ENCODE measurements around the gene GPAM.
"Not testable (repeated sequence)": the region's sequence is repeated elsewhere in the genome, so short reads cannot be mapped to it uniquely, and the experiment has no call there.

Gene GPAM

DNA sequence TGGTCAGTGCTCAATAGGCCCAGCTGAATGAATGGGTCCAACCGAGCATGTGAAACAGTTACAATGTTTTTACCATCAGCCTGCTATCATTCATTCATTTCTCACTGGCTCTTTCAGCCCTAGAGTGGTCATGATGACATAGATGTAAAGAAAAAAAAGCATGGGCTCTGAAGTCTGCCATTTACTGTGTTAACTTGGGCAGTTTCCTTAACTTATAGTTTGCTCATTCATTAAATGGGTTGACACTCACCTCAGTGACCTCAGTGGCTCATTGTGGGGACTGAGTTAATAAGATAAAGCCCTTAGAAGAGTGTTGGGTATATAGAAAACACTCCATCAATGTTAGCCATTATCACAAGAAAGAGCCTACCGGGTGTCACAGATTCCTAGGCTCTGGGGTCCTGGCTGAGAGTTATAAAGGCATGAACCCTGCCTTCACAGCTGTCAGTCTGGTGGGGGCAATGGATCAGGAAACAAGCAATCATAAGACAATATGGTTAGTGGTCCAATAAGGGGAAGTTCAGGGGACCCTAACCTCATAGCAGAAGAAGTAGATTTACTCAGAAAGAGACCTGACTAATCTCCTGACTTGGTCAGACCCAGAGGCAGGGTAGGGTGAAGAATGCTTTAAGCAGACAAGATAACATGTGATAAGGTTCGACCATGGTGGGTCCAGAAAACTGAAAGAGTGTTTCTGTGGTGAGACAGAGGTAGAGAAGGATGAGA is 29.7 kb upstream of the GPAM start:
- Histone ChIP-seq H3K4me1 (ENCODE audit: control insufficient read depth, low read depth, low read length) (no peaks in the 10 kb centered on the region), H3K27me3 (ENCODE audit: control insufficient read depth, insufficient read depth, low read length) (no peaks in the 10 kb centered on the region), H3K9me3 (ENCODE audit: control insufficient read depth, low read depth, low read length) (no peaks in the 10 kb centered on the region), H3K36me3 (ENCODE audit: control insufficient read depth, low read depth, low read length) (no peaks in the 10 kb centered on the region), H3K27ac (ENCODE audit: low read length) (no peak overlapping the region), H3K9ac (ENCODE audit: low read length) (no peak overlapping the region), H3K4me3 (ENCODE audit: low read length) (no peak overlapping the region)

DNA sequence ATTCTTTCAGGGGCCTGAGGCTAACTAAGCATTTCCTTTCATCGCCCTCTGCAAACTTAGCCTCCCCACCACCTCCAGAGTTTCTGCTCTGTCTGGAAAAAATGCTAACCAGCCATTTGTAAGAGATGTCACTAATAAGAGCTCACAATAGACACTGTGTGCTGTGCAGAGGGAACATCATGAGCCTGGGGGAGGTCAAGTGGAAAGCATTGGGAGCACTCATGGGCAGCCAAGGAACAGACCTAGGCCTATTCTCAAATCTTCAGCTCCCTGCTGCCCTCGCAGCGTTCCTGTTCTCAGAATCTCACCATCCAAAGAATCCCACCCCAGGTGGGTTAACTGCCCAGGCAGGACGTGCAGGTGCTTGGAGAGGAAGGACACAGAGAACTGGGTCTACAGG is 27.1 kb upstream of the GPAM start:
- Histone ChIP-seq H3K9ac (ENCODE audit: low read length) (no peak overlapping the region), H3K27ac (ENCODE audit: low read length) (no peak overlapping the region)

DNA sequence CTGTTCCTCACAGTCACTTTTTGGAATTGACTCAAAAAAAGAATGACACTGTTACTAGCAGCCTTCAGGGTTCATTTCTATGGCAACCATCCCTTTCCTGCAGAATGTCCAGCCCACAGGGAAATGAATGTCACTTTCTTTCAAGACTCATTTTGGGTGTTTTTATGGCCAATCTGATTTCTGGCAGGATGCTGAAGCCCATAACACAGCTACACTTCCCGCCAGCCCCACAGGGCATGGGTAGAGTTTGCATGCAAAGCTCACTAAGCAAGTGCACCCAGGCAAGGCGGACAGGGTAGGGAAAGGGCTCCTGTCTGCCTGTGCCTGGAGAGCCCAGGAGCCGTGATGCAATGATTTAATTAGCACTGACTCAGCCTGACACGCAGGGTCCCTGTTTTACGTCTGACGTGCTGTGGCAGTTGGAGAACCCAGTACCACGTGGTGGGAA is 26.1 kb upstream of the GPAM start:
- H3K9me3 ChIP-seq (ENCODE audit: control insufficient read depth, low read depth, low read length): no peaks in the 10 kb centered on the region
- no peaks in the 10 kb centered on the region for H3K36me3 ChIP-seq (ENCODE audit: control insufficient read depth, low read depth, low read length)
- H3K27ac ChIP-seq (ENCODE audit: low read length): no peak overlapping the region
- H3K27me3 ChIP-seq (ENCODE audit: control insufficient read depth, insufficient read depth, low read length): no peaks in the 10 kb centered on the region
- H3K4me3 ChIP-seq (ENCODE audit: low read length): no peak overlapping the region
- no peak overlapping the region for H3K9ac ChIP-seq (ENCODE audit: low read length)
- no peaks in the 10 kb centered on the region for H3K4me1 ChIP-seq (ENCODE audit: control insufficient read depth, low read depth, low read length)

More for the DNA sequence above, 27.1 kb upstream of the GPAM start:
- Histone ChIP-seq H3K9me3 (ENCODE audit: control insufficient read depth, low read depth, low read length) (no peaks in the 10 kb centered on the region), H3K27me3 (ENCODE audit: control insufficient read depth, insufficient read depth, low read length) (no peaks in the 10 kb centered on the region), H3K36me3 (ENCODE audit: control insufficient read depth, low read depth, low read length) (no peaks in the 10 kb centered on the region), H3K4me3 (ENCODE audit: low read length) (no peak overlapping the region), H3K4me1 (ENCODE audit: control insufficient read depth, low read depth, low read length) (no peaks in the 10 kb centered on the region)

DNA sequence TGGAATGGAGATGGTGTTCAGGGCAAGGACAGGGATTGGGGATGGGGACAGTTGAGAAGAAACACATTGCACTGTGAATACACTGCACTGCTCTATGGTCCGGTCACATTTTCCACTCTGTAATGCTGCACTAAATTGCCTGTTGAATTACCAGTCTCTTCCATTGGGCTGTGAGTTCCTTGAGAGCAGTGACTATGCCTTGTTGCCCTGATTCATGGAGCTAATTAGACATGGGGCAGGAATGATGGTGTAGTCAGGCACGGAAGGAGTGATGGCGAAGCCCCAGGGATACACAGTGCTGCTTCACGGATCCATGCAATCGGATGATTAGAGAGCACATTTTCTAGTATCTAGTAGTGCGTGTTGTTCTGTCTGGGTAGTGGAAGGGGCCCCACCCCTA is 25.4 kb upstream of the GPAM start:
- no peak overlapping the region for H3K27ac ChIP-seq (ENCODE audit: low read length)
- no peaks in the 10 kb centered on the region for H3K9me3 ChIP-seq (ENCODE audit: control insufficient read depth, low read depth, low read length)
- H3K4me3 ChIP-seq (ENCODE audit: low read length): no peak overlapping the region
- no peaks in the 10 kb centered on the region for H3K27me3 ChIP-seq (ENCODE audit: control insufficient read depth, insufficient read depth, low read length)
- H3K4me1 ChIP-seq (ENCODE audit: control insufficient read depth, low read depth, low read length): no peaks in the 10 kb centered on the region
- H3K36me3 ChIP-seq (ENCODE audit: control insufficient read depth, low read depth, low read length): no peaks in the 10 kb centered on the region
- no peak overlapping the region for H3K9ac ChIP-seq (ENCODE audit: low read length)

DNA sequence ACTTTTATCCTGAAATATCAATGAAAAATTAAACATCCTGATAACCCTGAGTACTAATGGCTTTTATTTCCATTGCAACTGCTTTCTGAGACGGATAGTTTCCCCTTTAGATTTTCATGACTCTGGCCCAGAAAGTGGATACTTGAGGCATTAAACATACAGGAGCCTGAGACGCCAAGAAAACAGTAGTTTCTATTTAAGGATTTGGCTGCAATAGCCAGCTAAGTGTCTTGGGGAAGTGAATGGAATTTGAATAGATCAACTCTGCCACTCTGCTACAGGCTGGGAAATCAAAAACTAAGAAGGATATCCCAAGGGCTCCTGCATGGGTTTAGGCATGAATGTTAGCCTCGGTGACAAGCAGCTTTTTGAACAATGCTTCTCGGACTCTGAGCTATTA is 24.7 kb upstream of the GPAM start:
- H3K4me1 ChIP-seq (ENCODE audit: control insufficient read depth, low read depth, low read length): no peaks in the 10 kb centered on the region
- no peak overlapping the region for H3K4me3 ChIP-seq (ENCODE audit: low read length)
- no peak overlapping the region for H3K27ac ChIP-seq (ENCODE audit: low read length)
- no peaks in the 10 kb centered on the region for H3K27me3 ChIP-seq (ENCODE audit: control insufficient read depth, insufficient read depth, low read length)
- no peaks in the 10 kb centered on the region for H3K9me3 ChIP-seq (ENCODE audit: control insufficient read depth, low read depth, low read length)
- no peaks in the 10 kb centered on the region for H3K36me3 ChIP-seq (ENCODE audit: control insufficient read depth, low read depth, low read length)
- H3K9ac ChIP-seq (ENCODE audit: low read length): no peak overlapping the region

DNA sequence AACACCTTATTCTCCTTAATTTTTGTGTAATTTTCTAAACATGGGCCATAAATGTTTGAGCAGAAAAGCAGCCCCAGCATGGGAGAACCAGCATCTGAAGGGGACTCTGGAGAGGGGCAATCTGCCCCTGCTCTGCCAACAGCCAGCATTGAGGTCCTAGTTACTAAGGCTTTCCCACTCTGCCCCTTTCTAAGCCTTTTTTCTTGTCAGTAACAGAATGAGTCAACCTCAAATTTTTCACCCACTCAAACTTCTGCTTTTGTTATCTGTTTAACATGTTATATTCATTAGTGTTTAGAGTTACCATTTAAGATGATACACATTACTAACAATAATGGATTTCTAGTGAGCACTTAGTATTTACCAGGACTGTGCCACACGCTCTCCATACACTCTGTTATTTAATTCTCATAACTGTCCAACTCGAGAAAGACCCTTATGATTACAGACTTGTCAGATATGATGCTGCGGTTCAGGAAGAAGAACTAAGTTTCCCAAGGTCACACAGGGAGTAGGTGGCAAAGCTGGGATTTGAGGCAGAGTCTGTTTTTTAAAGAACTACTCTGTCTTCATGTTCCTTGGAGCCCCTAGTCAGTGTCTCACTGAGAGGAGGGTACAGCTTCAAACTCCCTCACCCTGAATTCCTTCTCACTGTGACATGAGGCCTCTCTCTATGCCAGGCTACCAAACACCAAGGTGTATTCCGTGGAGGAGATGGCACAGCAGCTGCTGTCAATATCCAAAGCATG is 19.9 kb upstream of the GPAM start:
- H3K4me3 ChIP-seq (ENCODE audit: low read length): no peak overlapping the region
- H3K36me3 ChIP-seq (ENCODE audit: control insufficient read depth, low read depth, low read length): no peaks in the 10 kb centered on the region
- H3K4me1 ChIP-seq (ENCODE audit: control insufficient read depth, low read depth, low read length): no peaks in the 10 kb centered on the region
- H3K27me3 ChIP-seq (ENCODE audit: control insufficient read depth, insufficient read depth, low read length): no peaks in the 10 kb centered on the region
- no peak overlapping the region for H3K9ac ChIP-seq (ENCODE audit: low read length)
- no peak overlapping the region for H3K27ac ChIP-seq (ENCODE audit: low read length)
- no peaks in the 10 kb centered on the region for H3K9me3 ChIP-seq (ENCODE audit: control insufficient read depth, low read depth, low read length)

DNA sequence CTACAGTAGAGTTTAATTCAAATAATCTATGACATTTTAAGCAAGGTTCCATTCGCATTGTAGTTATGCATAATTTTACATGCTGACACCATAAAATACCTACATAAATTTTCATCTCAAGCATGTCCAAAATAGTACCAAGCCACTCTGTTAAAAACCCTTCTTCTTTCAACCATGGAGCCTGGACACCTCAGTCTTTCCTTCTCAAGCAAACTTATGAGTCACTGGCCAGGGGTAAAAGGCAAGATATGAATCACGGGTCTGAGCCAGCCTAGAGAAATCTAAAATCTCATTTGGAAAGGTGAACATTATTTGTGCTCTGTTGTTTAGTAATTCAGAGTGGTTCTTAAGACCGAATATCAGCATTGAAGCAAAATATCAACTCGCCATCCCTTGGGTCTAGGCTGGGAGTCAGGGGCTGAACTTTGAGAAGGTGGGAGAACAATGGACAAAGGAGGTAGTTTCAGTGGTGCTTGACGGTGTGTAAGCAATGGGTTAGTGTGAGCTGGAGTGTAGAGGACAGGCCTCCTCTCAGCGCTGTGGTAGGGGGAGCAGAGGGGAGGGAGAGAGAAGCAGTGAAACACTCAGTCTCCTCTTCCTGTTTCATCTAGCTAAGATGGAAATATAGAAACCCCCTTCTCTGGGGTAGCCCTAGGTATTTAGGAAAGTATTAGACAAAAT is 19.1 kb upstream of the GPAM start:
- no peak overlapping the region for H3K27ac ChIP-seq (ENCODE audit: low read length)
- no peaks in the 10 kb centered on the region for H3K4me1 ChIP-seq (ENCODE audit: control insufficient read depth, low read depth, low read length)
- no peak overlapping the region for H3K4me3 ChIP-seq (ENCODE audit: low read length)
- H3K36me3 ChIP-seq (ENCODE audit: control insufficient read depth, low read depth, low read length): no peaks in the 10 kb centered on the region
- H3K9me3 ChIP-seq (ENCODE audit: control insufficient read depth, low read depth, low read length): no peaks in the 10 kb centered on the region
- no peak overlapping the region for H3K9ac ChIP-seq (ENCODE audit: low read length)
- no peaks in the 10 kb centered on the region for H3K27me3 ChIP-seq (ENCODE audit: control insufficient read depth, insufficient read depth, low read length)

DNA sequence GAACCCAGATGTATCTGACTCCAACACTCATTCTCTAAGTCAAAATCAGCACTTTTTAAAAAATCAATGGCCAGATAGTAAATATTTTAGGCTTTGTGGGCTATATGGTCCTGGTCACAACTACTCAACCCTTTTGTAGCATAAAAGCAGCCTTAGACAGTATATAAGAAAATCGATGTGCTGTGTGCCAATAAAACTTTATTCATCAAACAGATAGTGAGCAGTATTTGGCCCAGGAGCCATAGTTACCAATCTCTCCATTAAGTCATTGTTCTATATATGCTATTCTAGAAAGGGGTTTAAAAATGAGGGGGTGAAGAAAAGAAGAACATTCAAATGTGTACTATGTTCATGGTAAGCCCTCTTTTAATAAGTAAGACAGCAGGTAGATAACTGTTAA is 18.5 kb upstream of the GPAM start:
- no peaks in the 10 kb centered on the region for H3K4me1 ChIP-seq (ENCODE audit: control insufficient read depth, low read depth, low read length)
- H3K9me3 ChIP-seq (ENCODE audit: control insufficient read depth, low read depth, low read length): no peaks in the 10 kb centered on the region
- no peaks in the 10 kb centered on the region for H3K36me3 ChIP-seq (ENCODE audit: control insufficient read depth, low read depth, low read length)
- H3K27ac ChIP-seq (ENCODE audit: low read length): no peak overlapping the region
- H3K27me3 ChIP-seq (ENCODE audit: control insufficient read depth, insufficient read depth, low read length): no peaks in the 10 kb centered on the region
- no peak overlapping the region for H3K9ac ChIP-seq (ENCODE audit: low read length)
- H3K4me3 ChIP-seq (ENCODE audit: low read length): no peak overlapping the region

DNA sequence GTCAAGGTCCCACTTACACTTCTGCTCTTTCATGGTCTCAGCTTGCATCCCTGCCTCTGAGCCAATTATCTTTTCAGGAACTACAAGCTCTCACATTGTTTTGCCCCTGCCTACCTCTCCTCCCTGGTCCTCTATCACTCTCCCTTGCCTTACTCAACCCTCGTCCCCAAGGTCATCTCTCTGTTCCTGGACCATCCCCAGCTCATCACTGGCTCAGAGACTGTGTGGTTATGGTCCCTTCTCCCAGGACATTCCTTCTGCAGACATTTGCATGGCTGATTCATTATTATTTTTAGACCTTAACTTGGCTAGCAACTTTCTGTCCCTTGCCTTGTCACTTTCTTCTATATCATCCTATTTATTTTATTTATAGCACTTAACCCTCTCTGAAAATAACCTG is 17.8 kb upstream of the GPAM start:
- Histone ChIP-seq H3K9ac (ENCODE audit: low read length) (no peak overlapping the region), H3K4me3 (ENCODE audit: low read length) (no peak overlapping the region), H3K27ac (ENCODE audit: low read length) (no peak overlapping the region), H3K36me3 (ENCODE audit: control insufficient read depth, low read depth, low read length) (no peaks in the 10 kb centered on the region), H3K4me1 (ENCODE audit: control insufficient read depth, low read depth, low read length) (no peaks in the 10 kb centered on the region), H3K9me3 (ENCODE audit: control insufficient read depth, low read depth, low read length) (no peaks in the 10 kb centered on the region), H3K27me3 (ENCODE audit: control insufficient read depth, insufficient read depth, low read length) (no peaks in the 10 kb centered on the region)

DNA sequence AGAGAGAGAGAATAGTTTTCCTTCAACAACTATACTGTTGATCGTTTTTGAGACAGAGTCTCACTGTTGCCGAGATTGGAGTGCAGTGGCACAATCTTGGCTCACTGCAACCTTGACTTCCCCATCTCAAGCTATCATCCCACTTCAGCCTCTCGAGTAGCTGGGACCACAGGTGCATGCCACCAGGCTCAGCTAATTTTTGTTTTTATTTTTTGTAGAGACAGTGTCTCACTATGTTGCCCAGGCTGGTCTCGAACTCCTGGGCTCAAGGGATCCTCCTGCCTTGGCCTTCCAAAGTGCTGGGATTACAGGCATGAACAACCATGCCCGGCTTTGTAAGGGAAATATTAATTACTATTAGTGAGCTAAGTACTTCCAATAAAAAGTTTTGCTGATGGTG is 16.7 kb upstream of the GPAM start:
- not testable (repeated sequence) for H3K4me3 ChIP-seq (ENCODE audit: low read length); H3K27ac ChIP-seq (ENCODE audit: low read length); H3K36me3 ChIP-seq (ENCODE audit: control insufficient read depth, low read depth, low read length); H3K9me3 ChIP-seq (ENCODE audit: control insufficient read depth, low read depth, low read length); H3K27me3 ChIP-seq (ENCODE audit: control insufficient read depth, insufficient read depth, low read length); H3K4me1 ChIP-seq (ENCODE audit: control insufficient read depth, low read depth, low read length); H3K9ac ChIP-seq (ENCODE audit: low read length)

DNA sequence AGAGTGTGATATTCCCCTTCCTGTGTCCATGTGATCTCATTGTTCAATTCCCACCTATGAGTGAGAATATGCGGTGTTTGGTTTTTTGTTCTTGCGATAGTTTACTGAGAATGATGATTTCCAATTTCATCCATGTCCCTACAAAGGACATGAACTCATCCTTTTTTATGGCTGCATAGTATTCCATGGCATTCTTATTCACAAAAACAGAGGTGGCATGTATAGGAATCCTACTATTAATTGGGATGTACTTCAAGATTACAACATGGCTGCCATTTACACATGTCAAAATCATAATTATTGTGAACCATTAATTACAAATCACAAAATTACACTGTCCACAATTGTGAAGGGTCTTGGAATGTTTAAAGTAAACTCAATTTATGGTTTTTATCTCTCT is 14.1 kb upstream of the GPAM start:
- H3K36me3 ChIP-seq (ENCODE audit: control insufficient read depth, low read depth, low read length); H3K9ac ChIP-seq (ENCODE audit: low read length); H3K27ac ChIP-seq (ENCODE audit: low read length); H3K27me3 ChIP-seq (ENCODE audit: control insufficient read depth, insufficient read depth, low read length); H3K4me1 ChIP-seq (ENCODE audit: control insufficient read depth, low read depth, low read length); H3K9me3 ChIP-seq (ENCODE audit: control insufficient read depth, low read depth, low read length); H3K4me3 ChIP-seq (ENCODE audit: low read length): not testable (repeated sequence)
